ENCODE measurements around the gene SPCS2.

SPCS2 gene

GRCh38 chr11:75001686-75002085 is 52.6 kb downstream of the SPCS2 start:
- no peak for TF ChIP-seq CTCF (IDR thresholded peaks at IDR 0.05; ENCODE audit: control extremely low read depth, extremely low read depth, low read depth, missing control alignments)
- no peak for DNase-seq (ENCODE audit: extremely low spot score)
- ChIA-PET POLR2A (no interaction called here), CTCF (interaction anchor here (0.9 to 6.4 kb wide), 10 partner anchors 9 to 240 kb away, joined by 3 to 40 read pairs (median 4); partner anchors contain the start of gene NEU3)

DNA sequence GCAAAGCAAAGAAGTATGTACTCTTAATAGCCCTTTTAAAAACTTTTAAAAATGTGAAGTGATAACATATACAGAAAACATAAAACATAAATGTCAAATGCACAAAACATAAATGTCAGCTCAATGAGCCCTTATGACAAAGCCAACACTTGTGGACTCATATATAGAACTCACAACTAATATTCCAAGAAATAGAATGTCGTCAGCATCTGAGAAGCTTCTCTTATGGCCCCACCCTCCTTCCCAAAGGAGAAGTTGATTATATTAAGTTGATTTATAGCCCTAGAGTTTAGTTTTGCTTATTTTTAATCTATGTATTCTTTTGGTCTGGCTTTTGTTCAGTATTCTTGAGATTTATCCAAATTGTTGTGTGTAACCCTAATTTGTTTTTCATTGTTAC is 53.5 kb downstream of the SPCS2 start:
- POLR2A ChIA-PET, result no interaction called here
- TF ChIP-seq CTCF (IDR thresholded peaks at IDR 0.05; ENCODE audit: control extremely low read depth, extremely low read depth, low read depth, missing control alignments), result no peak
- CTCF ChIA-PET, result interaction anchor here (0.9 to 6.4 kb wide), 7 partner anchors 9 to 221 kb away, joined by 3 to 40 read pairs (median 4); partner anchors contain the start of gene NEU3
- DNase-seq (ENCODE audit: extremely low spot score), result no peak

DNA sequence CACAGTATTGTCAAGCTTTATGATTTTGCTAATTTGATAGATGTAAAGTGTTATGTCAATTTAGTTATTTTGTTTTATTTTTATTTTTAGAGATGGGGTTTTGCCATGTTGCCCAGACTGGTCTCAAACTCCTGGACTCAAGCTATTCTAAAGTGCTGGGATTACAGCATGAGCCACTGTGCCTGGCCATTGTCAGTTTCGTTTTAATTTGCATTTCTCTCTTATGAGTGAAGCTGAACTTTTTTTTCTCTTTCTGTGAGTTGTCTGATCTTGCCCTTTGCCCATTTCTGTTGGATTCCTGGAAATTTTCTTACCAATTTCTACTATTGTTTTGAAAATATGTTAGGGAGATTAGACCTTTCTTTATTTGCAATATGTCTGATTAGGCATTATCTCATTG is 55.1 kb downstream of the SPCS2 start:
- TF ChIP-seq CTCF (IDR thresholded peaks at IDR 0.05; ENCODE audit: control extremely low read depth, extremely low read depth, low read depth, missing control alignments), result no peak
- ChIA-PET POLR2A (interaction anchor here (0.6 kb wide), 1 partner anchor 16 kb away, joined by 6 read pairs; no protein-coding TSS in a partner anchor), CTCF (interaction anchor here (1.2 to 6.4 kb wide), 3 partner anchors 11 to 201 kb away, joined by 3 to 40 read pairs (median 6); no protein-coding TSS in a partner anchor)
- DNase-seq (ENCODE audit: extremely low spot score), result no peak

DNA sequence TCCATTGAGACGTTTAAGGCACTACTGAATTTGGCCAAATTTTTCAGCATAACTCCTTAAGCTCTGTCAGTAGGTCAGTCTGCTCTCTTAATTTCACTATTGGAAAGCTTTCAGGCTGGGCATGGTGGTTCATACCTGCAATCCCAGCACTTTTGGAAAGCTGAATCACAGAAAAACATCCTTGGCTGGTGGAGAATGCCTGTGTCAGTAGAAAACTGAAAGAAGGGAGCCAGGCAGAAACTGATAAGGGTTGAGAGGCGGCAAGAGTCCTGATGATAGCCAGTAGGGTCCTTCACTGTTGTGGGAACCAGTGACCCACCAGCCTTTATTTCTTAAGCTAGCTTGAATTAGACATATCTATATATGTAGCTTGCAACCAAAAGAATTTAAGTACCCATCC is 62.3 kb downstream of the SPCS2 start:
- no peak for DNase-seq (ENCODE audit: extremely low spot score)
- ChIA-PET CTCF (interaction anchor here (0.6 to 8.6 kb wide), 8 partner anchors 10 to 129 kb away, joined by 3 to 96 read pairs (median 4); partner anchors contain the start of gene NEU3), POLR2A (no interaction called here)
- no peak for TF ChIP-seq CTCF (IDR thresholded peaks at IDR 0.05; ENCODE audit: control extremely low read depth, extremely low read depth, low read depth, missing control alignments)

DNA sequence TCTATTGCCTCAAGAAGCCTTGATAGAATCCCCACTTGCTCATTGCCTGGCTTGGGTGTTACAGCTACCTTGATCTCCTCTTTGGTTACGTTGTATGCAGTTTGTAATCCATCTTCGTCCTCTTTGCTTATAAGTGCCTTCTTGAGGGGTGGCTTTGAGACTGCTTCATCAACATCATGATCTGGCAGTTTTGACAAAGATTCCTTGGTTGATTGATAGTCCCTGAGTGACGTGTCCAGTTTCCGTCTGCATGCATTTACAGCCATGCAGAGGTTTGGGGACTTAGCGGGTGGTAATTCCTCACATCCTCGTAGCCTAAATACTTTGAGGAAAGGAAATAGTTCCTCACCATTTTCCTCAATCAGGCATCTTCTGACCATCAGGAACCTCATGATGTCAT is 62.8 kb downstream of the SPCS2 start:
- no peak for DNase-seq (ENCODE audit: extremely low spot score)
- POLR2A ChIA-PET, result no interaction called here
- TF ChIP-seq CTCF (IDR thresholded peaks at IDR 0.05; ENCODE audit: control extremely low read depth, extremely low read depth, low read depth, missing control alignments), result no peak
- CTCF ChIA-PET, result interaction anchor here (1.0 to 8.6 kb wide), 6 partner anchors 10 to 86 kb away, joined by 3 to 96 read pairs (median 4); no protein-coding TSS in a partner anchor

DNA sequence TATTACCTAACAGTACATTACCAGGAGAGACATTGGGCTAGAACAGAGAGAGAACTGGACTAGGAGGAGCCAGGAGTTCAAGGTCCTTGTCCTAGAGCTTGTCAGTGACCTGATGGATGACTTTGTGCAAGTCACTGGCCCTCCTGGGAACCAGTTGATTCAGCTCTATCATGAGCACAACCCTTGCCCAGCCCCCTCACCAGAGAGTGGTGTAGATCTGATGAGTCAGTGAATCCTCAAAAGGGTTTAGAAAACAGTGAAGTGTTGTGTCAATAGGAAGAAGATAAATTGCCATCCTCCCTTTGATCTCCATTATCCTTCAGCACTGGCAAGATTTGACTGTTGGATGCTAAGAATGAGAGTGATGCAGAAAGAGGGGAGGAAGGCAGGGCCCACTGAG is 64.0 kb downstream of the SPCS2 start:
- TF ChIP-seq CTCF (IDR thresholded peaks at IDR 0.05; ENCODE audit: control extremely low read depth, extremely low read depth, low read depth, missing control alignments), result no peak
- ChIA-PET CTCF (interaction anchor here (0.7 to 8.6 kb wide), 8 partner anchors 10 to 236 kb away, joined by 3 to 96 read pairs (median 4); no protein-coding TSS in a partner anchor), POLR2A (no interaction called here)
- DNase-seq (ENCODE audit: extremely low spot score), result no peak

All from GM10248 (cell line).